K562 (cell line): ENCODE data around the gene CAMK2B. TPM values are rescaled to one million over a fixed set of nuclear protein-coding genes. Genes with fewer than 3 reads are reported as not detected.

ENCODE experiments used
- ATAC-seq: fragments of 200-7000 bp; cut with Tn5 transposase; 3 replicates; pipeline ENCODE4 v1.9.1; 2020; ENCODE audit warnings: moderate library complexity
- BruUV-seq: library from RNA; stranded (reverse); fragments of 400-500 nt; replicated peaks from 2 replicates; lab custom pipeline; 2021; lab: Mats Ljungman, UMichigan
- CTCF ChIA-PET: fragments of 300-600 bp; formaldehyde crosslinking; extraction: SDS; loops from one replicate; lab custom pipeline; 2021; ENCODE audit warnings: low intra/inter-chr PET ratio; lab: Yijun Ruan, JAX
- POLR2A ChIA-PET: fragments of 300-600, 350-650 bp; sonication (Branson Sonifier 250); formaldehyde crosslinking; extraction: SDS; loops from one replicate; lab custom pipeline; 2021; ENCODE audit warnings: antibody characterized with exemption, inconsistent platforms; lab: Yijun Ruan, JAX
- DNase-seq, 4 experiments: peaks; one replicate each; pipeline versions ENCODE4 v3.0.0 to v3.0.0-alpha.2; 2011 to 2018; ENCODE audit warnings: low spot score in 3 of 4, mixed read lengths in 3 of 4; ENCODE audit errors: extremely low read depth in 1 of 4
- FAIRE-seq: peaks from 2 replicates; lab custom pipeline; 2011; peaks lifted over from hg19 to GRCh38; lab: Jason Lieb, UNC
- H2AFZ ChIP-seq: 2 replicates; pipeline ENCODE4 v1.6.0; 2011; ENCODE audit warnings: low read depth, low read length, control low read depth, inconsistent platforms
- H3K27ac ChIP-seq: fragments of 200-600 bp; 3 replicates; pipeline ENCODE4 v1.8.0; 2011; ENCODE audit warnings: low read depth, mild to moderate bottlenecking, control low read depth, inconsistent platforms, low read length, moderate library complexity, mixed read lengths; ENCODE audit errors: extremely low read depth
- H3K27me3 ChIP-seq, 2 experiments: fragments of 300-600 bp in 1 of 2; 2 replicates in 1 of 2; 3 replicates in 1 of 2; pipeline versions ENCODE4 v1.6.0 to v1.8.0; 2011; ENCODE audit warnings: inconsistent platforms in 2 of 2, low read length in 2 of 2, mild to moderate bottlenecking in 1 of 2, mixed read lengths in 1 of 2, moderate library complexity in 1 of 2; ENCODE audit not compliant: control insufficient read depth in 2 of 2, insufficient read depth in 2 of 2
- H3K36me3 ChIP-seq: fragments of 300-600 bp; 3 replicates; pipeline ENCODE4 v1.8.0; 2011; ENCODE audit warnings: mild to moderate bottlenecking, low read length, inconsistent platforms; ENCODE audit not compliant: control insufficient read depth, insufficient read depth
- H3K4me1 ChIP-seq, 2 experiments: fragments of 200-600 bp in 1 of 2; replicated peaks in 1 of 2; 2 replicates in 1 of 2; 3 replicates in 1 of 2; pipeline versions ENCODE4 v1.5.1 to v1.8.0; 2011; ENCODE audit warnings: inconsistent platforms in 2 of 2, low read length in 2 of 2, mild to moderate bottlenecking in 1 of 2, mixed read lengths in 1 of 2, moderate library complexity in 1 of 2; ENCODE audit not compliant: control insufficient read depth in 2 of 2, insufficient read depth in 2 of 2
- H3K4me2 ChIP-seq: 2 replicates; pipeline ENCODE4 v1.6.1; 2011; ENCODE audit warnings: low read length, control low read depth, inconsistent platforms, mixed read lengths; ENCODE audit not compliant: insufficient read depth
- H3K4me3 ChIP-seq: fragments of 200-600 bp; sonication (generic), shearing (Covaris generic); 2 replicates; pipeline ENCODE4 v1.5.1; 2016; ENCODE audit warnings: control low read depth, inconsistent platforms
- H3K79me2 ChIP-seq: fragments of 200-600 bp; 3 replicates; pipeline ENCODE4 v1.8.0; 2011; ENCODE audit warnings: low read length, inconsistent platforms; ENCODE audit not compliant: control insufficient read depth, insufficient read depth
- H3K9ac ChIP-seq, 2 experiments: 2 replicates each; pipeline versions ENCODE4 v1.6.0 to v1.6.1; 2011; ENCODE audit warnings: low read depth in 2 of 2, low read length in 2 of 2, control low read depth in 1 of 2, inconsistent platforms in 1 of 2, mild to moderate bottlenecking in 1 of 2, mixed read lengths in 1 of 2; ENCODE audit not compliant: insufficient read depth in 1 of 2
- H3K9me1 ChIP-seq: one replicate; pipeline ENCODE4 v1.6.0; 2011; ENCODE audit warnings: inconsistent platforms, mild to moderate bottlenecking, low read length, moderate library complexity; ENCODE audit not compliant: control insufficient read depth, insufficient read depth
- H3K9me3 ChIP-seq: replicated peaks from 2 replicates; pipeline ENCODE4 v1.5.1; 2011; ENCODE audit warnings: low read depth, low read length, inconsistent platforms; ENCODE audit not compliant: control insufficient read depth, insufficient read depth
- H4K20me1 ChIP-seq: replicated peaks from 2 replicates; pipeline ENCODE4 v1.6.1; 2011; ENCODE audit warnings: low read length, inconsistent platforms, mixed read lengths; ENCODE audit not compliant: control insufficient read depth, insufficient read depth
- SMAD1 ChIP-seq: fragments of 150-350 bp; IDR thresholded peaks from 2 replicates; pipeline ENCODE4 v1.6.1; 2014; ENCODE audit warnings: low read length, low read depth; ENCODE audit not compliant: partially characterized antibody
- SRSF7 ChIP-seq: fragments of 200-400 bp; formaldehyde crosslinking; optimal IDR thresholded peaks from 2 replicates; pipeline ENCODE3; 2017; ENCODE audit warnings: mild to moderate bottlenecking, low read depth, low read length
- ZNF165 ChIP-seq: fragments of 250-450 bp; sonication (Bioruptor Pico); IDR thresholded peaks from 2 replicates; pipeline ENCODE4 v1.4.0; 2020; ENCODE audit warnings: borderline replicate concordance
- WGBS: fragments of 100-300 bp; shearing (Covaris generic); methylation state at CpG from one replicate; pipeline ENCODE4 v1.1.6; 2016; ENCODE audit warnings: low coverage, mixed read lengths; ENCODE audit not compliant: insufficient coverage; ENCODE audit errors: missing lambda C conversion rate; 5-methylcytosine and 5-hydroxymethylcytosine counted together
- in situ Hi-C: fragments of 300-500 bp; cut with MboI; formaldehyde crosslinking; loops from 4 replicates; pipeline ENCODE4 v1.15.0; 2018; ENCODE audit warnings: inconsistent platforms, mixed read lengths
- intact Hi-C: fragments of 100-400 bp; cut with micrococcal nuclease; formaldehyde crosslinking; loops from 2 replicates; pipeline ENCODE4 v1.14.2; 2022
- polyA plus RNA-seq, 8 experiments: library from polyadenylated mRNA; depleted of rRNA in 4 of 8; stranded (reverse) in 5 of 8; unstranded in 3 of 8; fragments of >200 nt; fragmentation: Nextera tagmentation in 2 of 8; fragmentation: Illumina TruSeq in 1 of 8; extraction: Ambion mirVana in 2 of 8; extraction: Trizol in 1 of 8; gene quantifications; 2 replicates each; pipeline versions ENCODE4 v1.2.1 to v1.2.3, GENCODE V29; 2011 to 2014; ENCODE audit warnings: inconsistent platforms in 1 of 8, missing spikeins in 1 of 8
- total RNA-seq, 7 experiments: library from RNA; depleted of rRNA in 6 of 7; stranded (reverse); fragments of >200 nt in 6 of 7; fragmentation: Illumina TruSeq in 2 of 7; extraction: Trizol in 2 of 7; gene quantifications; 2 replicates each; pipeline versions ENCODE4 v1.2.1 to v1.2.3, GENCODE V29; 2011 to 2021; ENCODE audit warnings: low replicate concordance in 1 of 7
- TF ChIP-seq, protein P1 (sequence below): fragments of 200-600 bp; sonication (generic); IDR thresholded peaks from one replicate; pipeline ENCODE4 v1.6.1; 2012; ENCODE audit warnings: mild to moderate bottlenecking, low read depth, low read length, inconsistent platforms

CAMK2B gene
- total and polyA plus RNA-seq, 9 of the 15 experiments (the other 6 are each of a cell fraction or from before 2014, with no cell fraction given), result 0.04 to 0.09 (median 0.05) TPM; not detected in 4

DNA sequence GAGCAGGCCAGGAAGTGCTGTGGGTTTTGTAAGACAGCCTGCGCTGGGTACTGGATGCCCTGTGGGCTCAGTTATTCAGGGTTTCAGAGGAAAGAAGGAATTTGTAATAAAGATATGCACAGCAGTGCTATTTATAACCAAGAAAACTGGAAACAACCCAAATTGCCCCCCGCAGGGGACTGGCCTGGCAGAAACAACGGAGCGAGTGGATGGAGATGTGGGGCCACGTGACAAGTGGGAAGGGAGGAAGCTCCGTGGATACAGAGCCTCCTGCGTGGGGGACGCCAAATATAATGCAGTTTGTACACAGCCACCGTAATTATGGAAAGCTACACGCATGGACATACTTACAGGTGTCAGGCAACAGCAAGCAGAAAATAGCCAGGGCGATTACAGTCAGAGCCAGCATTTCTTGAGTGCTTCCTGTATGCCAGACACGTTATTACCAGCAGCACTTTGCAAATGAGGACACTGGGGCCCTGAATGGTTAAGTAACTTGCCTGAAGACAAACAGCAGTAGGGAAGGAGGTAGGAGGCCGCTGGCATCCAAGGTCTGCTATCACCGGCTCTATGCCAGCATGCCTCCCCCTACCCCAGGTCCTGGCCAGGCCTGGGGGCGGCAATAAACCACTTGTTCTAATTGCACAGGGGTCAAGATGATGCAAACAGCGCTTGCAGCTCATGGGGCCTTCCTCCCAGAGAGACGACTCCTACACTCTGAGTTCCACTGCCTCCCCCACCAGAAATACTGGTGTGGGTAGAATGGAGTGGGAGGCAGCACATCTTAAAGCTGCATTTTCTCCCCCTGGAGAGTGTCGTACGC lies 8.7 kb upstream of the CAMK2B start:
- ATAC-seq (peak; percentile 33; the same call in 1 of the 3 replicates), DNase-seq (no peak), FAIRE-seq (no peak)
- Histone ChIP-seq H3K27me3 (peaks cover 9 to 36% of the 10 kb centered on the region in 2 experiments; a peak in 4 of 5 replicates), H3K27ac (no peak overlapping the region), H3K36me3 (no peaks in the 10 kb centered on the region), H3K4me3 (no peak overlapping the region), H3K9ac (0 out of 4 replicates have a peak overlapping the region, but pooled peaks of 1 of the 2 experiments have one; percentile 23), H3K9me3 (peaks cover 3% of the 10 kb centered on the region; the same call in 1 of the 2 replicates), H3K79me2 (no peaks in the 10 kb centered on the region), H3K4me2 (no peak overlapping the region), H3K4me1 (peaks cover 0 to 3% of the 10 kb centered on the region in 2 experiments; a peak in 2 of 5 replicates), H2AFZ (no peak overlapping the region), H3K9me1 (no peaks in the 10 kb centered on the region), H4K20me1 (no peaks in the 10 kb centered on the region)
- intact Hi-C loops, result no loop called here
- POLR2A ChIA-PET, result interaction anchor here (0.6 kb wide), 1 partner anchor 13 kb away, joined by 3 read pairs; no protein-coding TSS in a partner anchor
- 7% methylated on average over 17 of the region's 19 CpGs for WGBS
- TF ChIP-seq SRSF7 (no peak), ZNF165 (CRISPR knock-in tag) (no peak), SMAD1 (no peak)
- TF ChIP-seq, protein P1, sequence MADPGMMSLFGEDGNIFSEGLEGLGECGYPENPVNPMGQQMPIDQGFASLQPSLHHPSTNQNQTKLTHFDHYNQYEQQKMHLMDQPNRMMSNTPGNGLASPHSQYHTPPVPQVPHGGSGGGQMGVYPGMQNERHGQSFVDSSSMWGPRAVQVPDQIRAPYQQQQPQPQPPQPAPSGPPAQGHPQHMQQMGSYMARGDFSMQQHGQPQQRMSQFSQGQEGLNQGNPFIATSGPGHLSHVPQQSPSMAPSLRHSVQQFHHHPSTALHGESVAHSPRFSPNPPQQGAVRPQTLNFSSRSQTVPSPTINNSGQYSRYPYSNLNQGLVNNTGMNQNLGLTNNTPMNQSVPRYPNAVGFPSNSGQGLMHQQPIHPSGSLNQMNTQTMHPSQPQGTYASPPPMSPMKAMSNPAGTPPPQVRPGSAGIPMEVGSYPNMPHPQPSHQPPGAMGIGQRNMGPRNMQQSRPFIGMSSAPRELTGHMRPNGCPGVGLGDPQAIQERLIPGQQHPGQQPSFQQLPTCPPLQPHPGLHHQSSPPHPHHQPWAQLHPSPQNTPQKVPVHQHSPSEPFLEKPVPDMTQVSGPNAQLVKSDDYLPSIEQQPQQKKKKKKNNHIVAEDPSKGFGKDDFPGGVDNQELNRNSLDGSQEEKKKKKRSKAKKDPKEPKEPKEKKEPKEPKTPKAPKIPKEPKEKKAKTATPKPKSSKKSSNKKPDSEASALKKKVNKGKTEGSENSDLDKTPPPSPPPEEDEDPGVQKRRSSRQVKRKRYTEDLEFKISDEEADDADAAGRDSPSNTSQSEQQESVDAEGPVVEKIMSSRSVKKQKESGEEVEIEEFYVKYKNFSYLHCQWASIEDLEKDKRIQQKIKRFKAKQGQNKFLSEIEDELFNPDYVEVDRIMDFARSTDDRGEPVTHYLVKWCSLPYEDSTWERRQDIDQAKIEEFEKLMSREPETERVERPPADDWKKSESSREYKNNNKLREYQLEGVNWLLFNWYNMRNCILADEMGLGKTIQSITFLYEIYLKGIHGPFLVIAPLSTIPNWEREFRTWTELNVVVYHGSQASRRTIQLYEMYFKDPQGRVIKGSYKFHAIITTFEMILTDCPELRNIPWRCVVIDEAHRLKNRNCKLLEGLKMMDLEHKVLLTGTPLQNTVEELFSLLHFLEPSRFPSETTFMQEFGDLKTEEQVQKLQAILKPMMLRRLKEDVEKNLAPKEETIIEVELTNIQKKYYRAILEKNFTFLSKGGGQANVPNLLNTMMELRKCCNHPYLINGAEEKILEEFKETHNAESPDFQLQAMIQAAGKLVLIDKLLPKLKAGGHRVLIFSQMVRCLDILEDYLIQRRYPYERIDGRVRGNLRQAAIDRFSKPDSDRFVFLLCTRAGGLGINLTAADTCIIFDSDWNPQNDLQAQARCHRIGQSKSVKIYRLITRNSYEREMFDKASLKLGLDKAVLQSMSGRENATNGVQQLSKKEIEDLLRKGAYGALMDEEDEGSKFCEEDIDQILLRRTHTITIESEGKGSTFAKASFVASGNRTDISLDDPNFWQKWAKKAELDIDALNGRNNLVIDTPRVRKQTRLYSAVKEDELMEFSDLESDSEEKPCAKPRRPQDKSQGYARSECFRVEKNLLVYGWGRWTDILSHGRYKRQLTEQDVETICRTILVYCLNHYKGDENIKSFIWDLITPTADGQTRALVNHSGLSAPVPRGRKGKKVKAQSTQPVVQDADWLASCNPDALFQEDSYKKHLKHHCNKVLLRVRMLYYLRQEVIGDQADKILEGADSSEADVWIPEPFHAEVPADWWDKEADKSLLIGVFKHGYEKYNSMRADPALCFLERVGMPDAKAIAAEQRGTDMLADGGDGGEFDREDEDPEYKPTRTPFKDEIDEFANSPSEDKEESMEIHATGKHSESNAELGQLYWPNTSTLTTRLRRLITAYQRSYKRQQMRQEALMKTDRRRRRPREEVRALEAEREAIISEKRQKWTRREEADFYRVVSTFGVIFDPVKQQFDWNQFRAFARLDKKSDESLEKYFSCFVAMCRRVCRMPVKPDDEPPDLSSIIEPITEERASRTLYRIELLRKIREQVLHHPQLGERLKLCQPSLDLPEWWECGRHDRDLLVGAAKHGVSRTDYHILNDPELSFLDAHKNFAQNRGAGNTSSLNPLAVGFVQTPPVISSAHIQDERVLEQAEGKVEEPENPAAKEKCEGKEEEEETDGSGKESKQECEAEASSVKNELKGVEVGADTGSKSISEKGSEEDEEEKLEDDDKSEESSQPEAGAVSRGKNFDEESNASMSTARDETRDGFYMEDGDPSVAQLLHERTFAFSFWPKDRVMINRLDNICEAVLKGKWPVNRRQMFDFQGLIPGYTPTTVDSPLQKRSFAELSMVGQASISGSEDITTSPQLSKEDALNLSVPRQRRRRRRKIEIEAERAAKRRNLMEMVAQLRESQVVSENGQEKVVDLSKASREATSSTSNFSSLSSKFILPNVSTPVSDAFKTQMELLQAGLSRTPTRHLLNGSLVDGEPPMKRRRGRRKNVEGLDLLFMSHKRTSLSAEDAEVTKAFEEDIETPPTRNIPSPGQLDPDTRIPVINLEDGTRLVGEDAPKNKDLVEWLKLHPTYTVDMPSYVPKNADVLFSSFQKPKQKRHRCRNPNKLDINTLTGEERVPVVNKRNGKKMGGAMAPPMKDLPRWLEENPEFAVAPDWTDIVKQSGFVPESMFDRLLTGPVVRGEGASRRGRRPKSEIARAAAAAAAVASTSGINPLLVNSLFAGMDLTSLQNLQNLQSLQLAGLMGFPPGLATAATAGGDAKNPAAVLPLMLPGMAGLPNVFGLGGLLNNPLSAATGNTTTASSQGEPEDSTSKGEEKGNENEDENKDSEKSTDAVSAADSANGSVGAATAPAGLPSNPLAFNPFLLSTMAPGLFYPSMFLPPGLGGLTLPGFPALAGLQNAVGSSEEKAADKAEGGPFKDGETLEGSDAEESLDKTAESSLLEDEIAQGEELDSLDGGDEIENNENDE, result peak; percentile 85
- CTCF ChIA-PET, result no interaction called here
- in situ Hi-C loops, result no loop called here
- BruUV-seq, result no TSS peak
